Motor neuron (in vitro differentiated cells): ENCODE measurements around the gene USP54. TPM values are rescaled to one million over a fixed set of nuclear protein-coding genes. Genes with fewer than 3 reads are reported as not detected.
"Not testable (repeated sequence)": the region's sequence is repeated elsewhere in the genome, so short reads cannot be mapped to it uniquely, and the experiment has no call there.

ENCODE experiments used
- ATAC-seq, 8 experiments: fragments of 200-7000 bp; cut with Tn5 transposase; replicated peaks in 6 of 8; 2 replicates each; pipeline ENCODE4 v1.8.0; 2021; ENCODE audit warnings: mild to moderate bottlenecking in 8 of 8, moderate library complexity in 8 of 8
- H3K27ac ChIP-seq, 2 donors: fragments of 250-450 bp; sonication (Bioruptor Pico); 2 replicates each; pipeline ENCODE4 v1.9.0; 2021; ENCODE audit warnings: antibody characterized with exemption in 2 of 2, mild to moderate bottlenecking in 2 of 2, moderate library complexity in 1 of 2
- H3K4me1 ChIP-seq, 2 donors: fragments of 250-450 bp; sonication (Bioruptor Pico); replicated peaks in 1 of 2; 2 replicates each; pipeline ENCODE4 v1.6.1; 2021; ENCODE audit warnings: antibody characterized with exemption in 2 of 2, mild to moderate bottlenecking in 2 of 2, moderate library complexity in 1 of 2
- H3K4me3 ChIP-seq, 5 donors: fragments of 250-450 bp; sonication (Bioruptor Pico); 2 replicates each; pipeline ENCODE4 v1.9.0; 2021; ENCODE audit warnings: antibody characterized with exemption in 5 of 5, mild to moderate bottlenecking in 5 of 5, moderate library complexity in 4 of 5
- WGBS, 10 experiments: fragments of 450-650 bp; shearing (Covaris generic); methylation state at CpG; one replicate each; pipeline ENCODE4 v1.0.0; 2022; 5-methylcytosine and 5-hydroxymethylcytosine counted together
- in situ Hi-C, 9 experiments: fragments of 400-800 bp; cut with MboI; loops; one replicate each; pipeline ENCODE4 v1.15.0; 2021; ENCODE audit warnings: low sequenced_read_pairs in 9 of 9, low pct_unique_long_range_greater_than_20kb in 2 of 9; ENCODE audit not compliant: unreplicated experiment in 9 of 9
- total RNA-seq, 8 experiments: library from RNA; unstranded; fragments of 300-600 nt; gene quantifications; 2 replicates each; pipeline versions ENCODE4 v1.2.3 to v1.2.4, GENCODE V29; 2022

USP54 gene
- total RNA-seq, 8 experiments from 2014 or later: 6.1 to 26.9 (median 23.8) TPM

GRCh38 chr10:73620974-73621373 lies 29.8 kb upstream of the USP54 start:
- in situ Hi-C loops, ATAC-seq, H3K27ac ChIP-seq, H3K4me1 ChIP-seq, H3K4me3 ChIP-seq: not testable (repeated sequence)
- WGBS, 10 experiments: 57 to 100% (median 97%) methylated on average over 1 to 8 of the region's 12 CpGs

GRCh38 chr10:73617143-73617542 lies 26.0 kb upstream of the USP54 start:
- in situ Hi-C loops, H3K27ac ChIP-seq, ATAC-seq, H3K4me1 ChIP-seq, H3K4me3 ChIP-seq: not testable (repeated sequence)
- 97 to 100% (median 98%) methylated on average over 1 to 7 of the region's 8 CpGs; no CpG with 5 or more reads in 2 of the 10 experiments for WGBS, 10 experiments

- Histone ChIP-seq H3K4me3 (no peak overlapping the region), H3K27ac (no peak overlapping the region), H3K4me1 (no peaks in the 10 kb centered on the region)
- WGBS, 10 experiments: 60 to 100% (median 89%) methylated on average over 1 to 2 of the region's 3 CpGs
- ATAC-seq: no peak
- in situ Hi-C loops: no loop called here
Measured at GRCh38 chr10:73614720-73615119, 23.6 kb upstream of the USP54 start.

- no peaks in the 10 kb centered on the region for H3K4me1 ChIP-seq
- WGBS, 10 experiments: 72 to 100% (median 83%) methylated on average over 1 to 3 of the region's 4 CpGs; no CpG with 5 or more reads in 5 of the 10 experiments
- in situ Hi-C loops: no loop called here
- H3K4me3 ChIP-seq: no peak overlapping the region
- ATAC-seq: no peak
- H3K27ac ChIP-seq: no peak overlapping the region
Measured at GRCh38 chr10:73609116-73609515, 18.0 kb upstream of the USP54 start.

- peak overlapping the region in 1 of 2 donors; percentile 25 for H3K27ac ChIP-seq
- peaks cover 0 to 5% of the 10 kb centered on the region in 2 donors for H3K4me1 ChIP-seq
- in situ Hi-C loops: no loop called here
Measured at GRCh38 chr10:73601486-73601921, 10.4 kb upstream of the USP54 start.

GRCh38 chr10:73597346-73597745 lies 6.2 kb upstream of the USP54 start:
- ATAC-seq: no peak
- in situ Hi-C loops: no loop called here
- whole genome bisulfite sequencing, 10 experiments: 80 to 100% (median 88%) methylated on average over 1 of the region's 1 CpG; no CpG with 5 or more reads in 7 of the 10 experiments
- peaks cover 6 to 10% of the 10 kb centered on the region in 2 donors for H3K4me1 ChIP-seq
- H3K4me3 ChIP-seq: no peak overlapping the region
- H3K27ac ChIP-seq: no peak overlapping the region

More at GRCh38 chr10:73601486-73601921, 10.4 kb upstream of the USP54 start:
- 0 to 100% (median 50%) methylated on average over 1 to 3 of the region's 3 CpGs; no CpG with 5 or more reads in 1 of the 10 experiments for WGBS, 10 experiments
- peak in 5 of 8 experiments; percentile 44 to 82 (median 71) for ATAC-seq
- no peak overlapping the region for H3K4me3 ChIP-seq

- ATAC-seq: no peak
- 59 to 100% (median 75%) methylated on average over 2 to 5 of the region's 5 CpGs; no CpG with 5 or more reads in 1 of the 10 experiments for WGBS, 10 experiments
- no peak overlapping the region for H3K4me3 ChIP-seq
- H3K27ac ChIP-seq: no peak overlapping the region
- peaks cover 18 to 23% of the 10 kb centered on the region in 2 donors for H3K4me1 ChIP-seq
- in situ Hi-C loops: no loop called here
Measured at GRCh38 chr10:73593812-73594211, 2.7 kb upstream of the USP54 start.

- peaks cover 22 to 23% of the 10 kb centered on the region in 2 donors for H3K4me1 ChIP-seq
- no peak overlapping the region for H3K4me3 ChIP-seq
- no peak for ATAC-seq
- in situ Hi-C loops: no loop called here
- 86 to 100% (median 100%) methylated on average over 1 to 4 of the region's 4 CpGs; no CpG with 5 or more reads in 1 of the 10 experiments for WGBS, 10 experiments
- no peak overlapping the region for H3K27ac ChIP-seq
Measured at GRCh38 chr10:73593110-73593509, 2.0 kb upstream of the USP54 start.

GRCh38 chr10:73591935-73592699 lies 975 bp upstream of the USP54 start:
- 0 to 71% (median 41%) methylated on average over 1 to 3 of the region's 3 CpGs for WGBS, 10 experiments
- H3K4me3 ChIP-seq: peak overlapping the region in 3 of 5 donors; percentile 16 to 24 (median 20)
- in situ Hi-C loops: no loop called here
- H3K27ac ChIP-seq: peak overlapping the region; percentile 32 to 58
- peaks cover 22 to 23% of the 10 kb centered on the region in 2 donors for H3K4me1 ChIP-seq
- ATAC-seq: peak; percentile 36 to 96 (median 92)

- peak in 5 of 8 experiments; percentile 24 to 50 (median 32) for ATAC-seq
- in situ Hi-C loops: no loop called here
- H3K27ac ChIP-seq: no peak overlapping the region
- H3K4me1 ChIP-seq: peaks cover 23 to 29% of the 10 kb centered on the region in 2 donors
- H3K4me3 ChIP-seq: peak overlapping the region in 2 of 5 donors; percentile 20 to 24
- WGBS, 10 experiments: 75 to 100% (median 90%) methylated on average over 1 to 3 of the region's 3 CpGs
Measured at GRCh38 chr10:73589563-73590126, 1.5 kb downstream of the USP54 start.

GRCh38 chr10:73588656-73589055 lies 2.5 kb downstream of the USP54 start:
- in situ Hi-C loops: no loop called here
- H3K4me1 ChIP-seq: peaks cover 23 to 29% of the 10 kb centered on the region in 2 donors
- no peak overlapping the region for H3K4me3 ChIP-seq
- 33 to 100% (median 95%) methylated on average over 1 of the region's 1 CpG; no CpG with 5 or more reads in 4 of the 10 experiments for WGBS, 10 experiments
- no peak overlapping the region for H3K27ac ChIP-seq
- no peak for ATAC-seq

- Histone ChIP-seq H3K27ac (no peak overlapping the region), H3K4me3 (no peak overlapping the region), H3K4me1 (peaks cover 16 to 27% of the 10 kb centered on the region in 2 donors)
- 0 to 100% (median 49%) methylated on average over 1 of the region's 1 CpG; no CpG with 5 or more reads in 2 of the 10 experiments for WGBS, 10 experiments
- ATAC-seq: no peak
- in situ Hi-C loops: no loop called here
Measured at GRCh38 chr10:73586583-73586984, 4.6 kb downstream of the USP54 start.

- WGBS, 10 experiments: 80 to 100% (median 95%) methylated on average over 1 to 3 of the region's 3 CpGs; no CpG with 5 or more reads in 6 of the 10 experiments
Measured at GRCh38 chr10:73585327-73585726, 5.8 kb downstream of the USP54 start.

More at GRCh38 chr10:73585327-73585726, 5.8 kb downstream of the USP54 start:
- peak in 1 of 8 experiments; percentile 31 for ATAC-seq
- Histone ChIP-seq H3K4me3 (no peak overlapping the region), H3K27ac (no peak overlapping the region), H3K4me1 (peaks cover 11 to 25% of the 10 kb centered on the region in 2 donors)
- in situ Hi-C loops: no loop called here
